Body of pancreas (tissue), 4 donors: ENCODE data around the gene ZNF276. TPM values are rescaled to one million over a fixed set of nuclear protein-coding genes. Genes with fewer than 3 reads are reported as not detected.

Experiments
- ATAC-seq: fragments of 150-250 bp; one replicate; pipeline ENCODE4 v1.9.1; 2016
- DNase-seq, 4 donors: peaks; one replicate each; pipeline ENCODE4 v3.0.0-alpha.2; 2019
- H3K27ac ChIP-seq, 4 donors: fragments of 200-600 bp; sonication (generic); 1 replicate in 3 of 4; 2 replicates in 1 of 4; pipeline versions ENCODE4 v1.5.1 to v1.6.1; 2016 to 2019; ENCODE audit warnings: mild to moderate bottlenecking in 1 of 4, mixed read lengths in 1 of 4, moderate library complexity in 1 of 4
- H3K27me3 ChIP-seq, 2 donors: fragments of 200-600 bp; sonication (generic); one replicate each; pipeline ENCODE4 v1.6.0; 2016; ENCODE audit warnings: mild to moderate bottlenecking in 1 of 2
- H3K36me3 ChIP-seq, 2 donors: fragments of 200-600 bp; sonication (generic); replicated peaks in 1 of 2; 2 replicates each; pipeline ENCODE4 v1.5.1; 2016; ENCODE audit warnings: low read depth in 2 of 2; ENCODE audit not compliant: insufficient read depth in 1 of 2
- H3K4me1 ChIP-seq: fragments of 200-600 bp; sonication (generic); one replicate; pipeline ENCODE4 v1.6.0; 2016
- H3K4me3 ChIP-seq, 2 donors: fragments of 200-600 bp; sonication (generic); 1 replicate in 1 of 2; 2 replicates in 1 of 2; pipeline ENCODE4 v1.5.1; 2016 to 2019
- H3K9me3 ChIP-seq, 3 donors: fragments of 200-600 bp; sonication (generic); 1 replicate in 2 of 3; 2 replicates in 1 of 3; pipeline ENCODE4 v1.5.1; 2016
- CTCF ChIP-seq, 7 experiments: fragments of 450-650 bp in 4 of 7; fragments of 200-600 bp in 3 of 7; sonication (generic) in 3 of 7; IDR thresholded peaks; one replicate each; pipeline ENCODE4 v1.5.1; 2016 to 2019; ENCODE audit warnings: antibody characterized with exemption in 7 of 7
- POLR2A ChIP-seq, 3 donors: fragments of 450-650 bp; IDR thresholded peaks; one replicate each; pipeline ENCODE4 v1.6.1; 2016; ENCODE audit warnings: antibody characterized with exemption in 3 of 3, mild to moderate bottlenecking in 2 of 3
- WGBS, 2 donors: methylation state at CpG; one replicate each; pipeline ENCODE4 v1.1.5; 2017; 5-methylcytosine and 5-hydroxymethylcytosine counted together
- intact Hi-C: fragments of 100-400 bp; cut with DNase I; formaldehyde crosslinking; loops from one replicate; pipeline ENCODE4 v1.15.1; 2023
- total RNA-seq, 2 donors: library from RNA; depleted of rRNA; stranded (reverse); fragments of >200 nt; gene quantifications; one replicate each; pipeline ENCODE4 v1.1.0, GENCODE V29; 2016

Gene ZNF276
- total RNA-seq, 2 donors from 2014 or later = 20.8 to 41.2 TPM

GRCh38 chr16:89727406-89728120 is 6.2 kb downstream of the ZNF276 start:
- intact Hi-C loops = no loop called here
- DNase-seq = no peak
- ATAC-seq = no peak
- Histone ChIP-seq H3K4me3 (no peak overlapping the region), H3K4me1 (peaks cover 16% of the 10 kb centered on the region), H3K9me3 (no peaks in the 10 kb centered on the region), H3K27ac (no peak overlapping the region), H3K36me3 (peaks cover 11 to 17% of the 10 kb centered on the region in 2 donors), H3K27me3 (no peaks in the 10 kb centered on the region)
- 89 to 93% methylated on average over 3 to 17 of the region's 17 CpGs for WGBS, 2 donors
- no peak for TF ChIP-seq POLR2A (IDR thresholded peaks at IDR 0.05)
- no peak for TF ChIP-seq CTCF (IDR thresholded peaks at IDR 0.05)

- no peaks in the 10 kb centered on the region for H3K27me3 ChIP-seq
- no peak for TF ChIP-seq CTCF (IDR thresholded peaks at IDR 0.05)
- TF ChIP-seq POLR2A (IDR thresholded peaks at IDR 0.05) = no peak
- peaks cover 19 to 24% of the 10 kb centered on the region in 2 donors for H3K36me3 ChIP-seq
- no peaks in the 10 kb centered on the region for H3K9me3 ChIP-seq
- no peaks in the 10 kb centered on the region for H3K4me1 ChIP-seq
- 88 to 94% methylated on average over 14 to 17 of the region's 18 CpGs for WGBS, 2 donors
- intact Hi-C loops = no loop called here
- no peak for DNase-seq
- H3K4me3 ChIP-seq = no peak overlapping the region
- H3K27ac ChIP-seq = no peak overlapping the region
- ATAC-seq = no peak
Observed at GRCh38 chr16:89729293-89729692, 8.0 kb downstream of the ZNF276 start.

- Histone ChIP-seq H3K9me3 (no peaks in the 10 kb centered on the region), H3K4me1 (no peaks in the 10 kb centered on the region), H3K4me3 (no peak overlapping the region), H3K27me3 (no peaks in the 10 kb centered on the region), H3K36me3 (peaks cover 19 to 28% of the 10 kb centered on the region in 2 donors), H3K27ac (no peak overlapping the region)
- intact Hi-C loops = no loop called here
- DNase-seq (no peak), ATAC-seq (no peak)
- no peak for TF ChIP-seq POLR2A (IDR thresholded peaks at IDR 0.05)
- TF ChIP-seq CTCF (IDR thresholded peaks at IDR 0.05) = no peak
- 75 to 80% methylated on average over 13 to 14 of the region's 14 CpGs for WGBS, 2 donors
Observed at GRCh38 chr16:89729863-89730593, 8.7 kb downstream of the ZNF276 start.

GRCh38 chr16:89730610-89731234 is 9.4 kb downstream of the ZNF276 start:
- 81 to 86% methylated on average over 14 to 21 of the region's 22 CpGs for WGBS, 2 donors
- TF ChIP-seq POLR2A (IDR thresholded peaks at IDR 0.05) (no peak), CTCF (IDR thresholded peaks at IDR 0.05) (no peak)

More at GRCh38 chr16:89730610-89731234, 9.4 kb downstream of the ZNF276 start:
- no peaks in the 10 kb centered on the region for H3K27me3 ChIP-seq
- H3K4me1 ChIP-seq = no peaks in the 10 kb centered on the region
- intact Hi-C loops = no loop called here
- no peak overlapping the region for H3K27ac ChIP-seq
- DNase-seq (no peak), ATAC-seq (no peak)
- H3K36me3 ChIP-seq = peaks cover 19 to 32% of the 10 kb centered on the region in 2 donors
- no peak overlapping the region for H3K4me3 ChIP-seq
- H3K9me3 ChIP-seq = no peaks in the 10 kb centered on the region
